Vagina (tissue), 2 donors: ENCODE results near the gene PARK7. TPM values are rescaled to one million over a fixed set of nuclear protein-coding genes. Genes with fewer than 3 reads are reported as not detected.

Source experiments
- DNase-seq, 2 donors: peaks; one replicate each; pipeline ENCODE4 v3.0.0-alpha.2; 2017; ENCODE audit errors: extremely low spot score in 2 of 2
- H3K27ac ChIP-seq: fragments of 200-600 bp; sonication (generic); one replicate; pipeline ENCODE4 v1.5.1; 2019
- H3K27me3 ChIP-seq: fragments of 200-600 bp; sonication (generic); one replicate; pipeline ENCODE4 v1.5.1; 2019
- H3K36me3 ChIP-seq, 2 donors: fragments of 200-600 bp; sonication (generic); one replicate each; pipeline ENCODE4 v1.5.1; 2017 to 2019
- H3K4me1 ChIP-seq: fragments of 200-600 bp; sonication (generic); one replicate; pipeline ENCODE4 v1.5.1; 2019
- H3K4me3 ChIP-seq, 2 donors: fragments of 200-600 bp; sonication (generic); 1 replicate in 1 of 2; 2 replicates in 1 of 2; pipeline ENCODE4 v1.5.1; 2016 to 2019
- H3K9me3 ChIP-seq: fragments of 200-600 bp; sonication (generic); one replicate; pipeline ENCODE4 v1.5.1; 2019
- CTCF ChIP-seq, 3 experiments: fragments of 450-650 bp in 2 of 3; fragments of 200-600 bp in 1 of 3; sonication (generic) in 1 of 3; IDR thresholded peaks; one replicate each; pipeline ENCODE4 v1.5.1; 2017 to 2019; ENCODE audit warnings: antibody characterized with exemption in 3 of 3, mild to moderate bottlenecking in 2 of 3, moderate library complexity in 2 of 3
- POLR2A ChIP-seq, 2 donors: fragments of 450-650 bp; IDR thresholded peaks; one replicate each; pipeline ENCODE4 v1.6.1; 2017; ENCODE audit warnings: antibody characterized with exemption in 2 of 2, mild to moderate bottlenecking in 2 of 2, moderate library complexity in 2 of 2
- POLR2AphosphoS5 ChIP-seq, 2 donors: sonication (generic); formaldehyde crosslinking; IDR thresholded peaks; one replicate each; pipeline ENCODE4 v1.9.0; 2017; ENCODE audit warnings: antibody characterized with exemption in 2 of 2, mild to moderate bottlenecking in 2 of 2, low read depth in 1 of 2; ENCODE audit not compliant: insufficient read depth in 1 of 2
- intact Hi-C: fragments of 100-400 bp; cut with DNase I; formaldehyde crosslinking; loops from one replicate; pipeline ENCODE4 v1.15.1; 2023
- total RNA-seq: library from RNA; depleted of rRNA; stranded (reverse); fragments of >200 nt; gene quantifications from one replicate; pipeline ENCODE4 v1.2.3, GENCODE V29; 2016

PARK7 gene
- total RNA-seq, 1 donor from 2014 or later, result 119 TPM

GRCh38 chr1:8026153-8026975 is 64.9 kb downstream of the PARK7 start, which contains the start of gene ERRFI1:
TSS of gene ERRFI1 (minus strand) at chr1:8026309. CDS start at chr1:8015619, 10,690 bp downstream.
- H3K27me3 ChIP-seq, result no peaks in the 10 kb centered on the region
- intact Hi-C loops, result loop anchor here (5.0 kb wide), 1 partner anchor 291 kb away; the partner anchor contains the start of gene SLC45A1
- no peaks in the 10 kb centered on the region for H3K36me3 ChIP-seq
- H3K9me3 ChIP-seq, result no peaks in the 10 kb centered on the region
- no peak for DNase-seq
- peak within 1 kb of the TSS; percentile 94 for H3K27ac ChIP-seq
- peak within 1 kb of the TSS; percentile 69 to 93 for H3K4me3 ChIP-seq
- no peak for TF ChIP-seq CTCF (IDR thresholded peaks at IDR 0.05)
- TF ChIP-seq POLR2A (IDR thresholded peaks at IDR 0.05), result peak; percentile 79 to 98
- TF ChIP-seq POLR2AphosphoS5 (IDR thresholded peaks at IDR 0.05; ENCODE audit: insufficient read depth in 1 of 2, low read depth in 1 of 2), result peak in 1 of 2 donors; percentile 86
- H3K4me1 ChIP-seq, result peaks cover 60% of the 10 kb centered on the region

GRCh38 chr1:8026976-8027747 is 65.7 kb downstream of the PARK7 start:
- Histone ChIP-seq H3K27ac (peak overlapping the region; percentile 94), H3K4me1 (peaks cover 52% of the 10 kb centered on the region), H3K27me3 (no peaks in the 10 kb centered on the region), H3K36me3 (no peaks in the 10 kb centered on the region), H3K9me3 (no peaks in the 10 kb centered on the region), H3K4me3 (peak overlapping the region; percentile 69 to 93)
- TF ChIP-seq CTCF (IDR thresholded peaks at IDR 0.05) (no peak), POLR2AphosphoS5 (IDR thresholded peaks at IDR 0.05; ENCODE audit: insufficient read depth in 1 of 2, low read depth in 1 of 2) (no peak), POLR2A (IDR thresholded peaks at IDR 0.05) (no peak)
- peak in 1 of 2 donors; percentile 93 for DNase-seq
- intact Hi-C loops, result loop anchor here (5.0 kb wide), 1 partner anchor 290 kb away; the partner anchor contains the start of gene SLC45A1

- Histone ChIP-seq H3K4me3 (no peak overlapping the region), H3K27ac (peak overlapping the region; percentile 94), H3K9me3 (no peaks in the 10 kb centered on the region), H3K4me1 (peaks cover 44% of the 10 kb centered on the region), H3K27me3 (no peaks in the 10 kb centered on the region), H3K36me3 (no peaks in the 10 kb centered on the region)
- TF ChIP-seq POLR2AphosphoS5 (IDR thresholded peaks at IDR 0.05; ENCODE audit: insufficient read depth in 1 of 2, low read depth in 1 of 2) (no peak), CTCF (IDR thresholded peaks at IDR 0.05) (no peak), POLR2A (IDR thresholded peaks at IDR 0.05) (no peak)
- no peak for DNase-seq
- intact Hi-C loops, result loop anchor here (5.0 kb wide), 1 partner anchor 289 kb away; the partner anchor contains the start of gene SLC45A1
These were observed 66.4 kb downstream of the PARK7 start for GRCh38 chr1:8027748-8028570.

GRCh38 chr1:8028571-8028910 is 67.0 kb downstream of the PARK7 start:
- H3K27ac ChIP-seq, result peak overlapping the region; percentile 94
- H3K4me3 ChIP-seq, result no peak overlapping the region
- TF ChIP-seq POLR2A (IDR thresholded peaks at IDR 0.05) (no peak), POLR2AphosphoS5 (IDR thresholded peaks at IDR 0.05; ENCODE audit: insufficient read depth in 1 of 2, low read depth in 1 of 2) (no peak), CTCF (IDR thresholded peaks at IDR 0.05) (no peak)
- H3K9me3 ChIP-seq, result no peaks in the 10 kb centered on the region
- intact Hi-C loops, result loop anchor here (5.0 kb wide), 1 partner anchor 289 kb away; the partner anchor contains the start of gene SLC45A1
- no peaks in the 10 kb centered on the region for H3K27me3 ChIP-seq
- peaks cover 38% of the 10 kb centered on the region for H3K4me1 ChIP-seq
- no peak for DNase-seq
- no peaks in the 10 kb centered on the region for H3K36me3 ChIP-seq
